Measurements from ENCODE around the gene CDC42BPG. TPM values are rescaled to one million over a fixed set of nuclear protein-coding genes. Genes with fewer than 3 reads are reported as not detected.

The CDC42BPG gene
- polyA plus RNA-seq, 1 experiment = 0.02 TPM

- Histone ChIP-seq H3K36me3 (ENCODE audit: control insufficient read depth, insufficient read depth, low read length) (peaks cover 19% of the 10 kb centered on the region), H3K4me3 (ENCODE audit: low read depth, low read length) (no peak overlapping the region), H3K27me3 (ENCODE audit: control insufficient read depth, insufficient read depth, low read length) (no peaks in the 10 kb centered on the region)
- no peak for TF ChIP-seq CTCF (IDR thresholded peaks at IDR 0.05; ENCODE audit: insufficient read depth, low read depth, low read length)
- ChIA-PET CTCF (interaction anchor here (1.9 to 29.2 kb wide), 4 partner anchors 9 to 33 kb away, joined by 4 to 797 read pairs (median 13); partner anchors contain the start of genes CDC42BPG and EHD1), POLR2A (no interaction called here)
- no peak for DNase-seq (ENCODE audit: low read depth)
These were observed 9.3 kb upstream of the CDC42BPG start for GRCh38 chr11:64853709-64854108.

GRCh38 chr11:64852804-64853509, 8.5 kb upstream of the CDC42BPG start:
- POLR2A ChIA-PET = no interaction called here
- no peak for TF ChIP-seq CTCF (IDR thresholded peaks at IDR 0.05; ENCODE audit: insufficient read depth, low read depth, low read length)

GRCh38 chr11:64851831-64852351, 7.4 kb upstream of the CDC42BPG start:
- no peak for TF ChIP-seq CTCF (IDR thresholded peaks at IDR 0.05; ENCODE audit: insufficient read depth, low read depth, low read length)
- no peak for DNase-seq (ENCODE audit: low read depth)
- ChIA-PET POLR2A (no interaction called here), CTCF (interaction anchor here (1.2 to 29.2 kb wide), 4 partner anchors 12 to 260 kb away, joined by 3 to 797 read pairs (median 4); partner anchors contain the start of genes EHD1 and TM7SF2)
- Histone ChIP-seq H3K36me3 (ENCODE audit: control insufficient read depth, insufficient read depth, low read length) (peaks cover 14% of the 10 kb centered on the region), H3K27me3 (ENCODE audit: control insufficient read depth, insufficient read depth, low read length) (no peaks in the 10 kb centered on the region), H3K4me3 (ENCODE audit: low read depth, low read length) (no peak overlapping the region)

More at GRCh38 chr11:64852804-64853509, 8.5 kb upstream of the CDC42BPG start:
- peaks cover 14% of the 10 kb centered on the region for H3K36me3 ChIP-seq (ENCODE audit: control insufficient read depth, insufficient read depth, low read length)
- H3K4me3 ChIP-seq (ENCODE audit: low read depth, low read length) = no peak overlapping the region
- no peaks in the 10 kb centered on the region for H3K27me3 ChIP-seq (ENCODE audit: control insufficient read depth, insufficient read depth, low read length)
- DNase-seq (ENCODE audit: low read depth) = no peak
- CTCF ChIA-PET = interaction anchor here (0.8 to 29.2 kb wide), 5 partner anchors 9 to 33 kb away, joined by 3 to 797 read pairs (median 5); partner anchors contain the start of genes CDC42BPG and EHD1

GRCh38 chr11:64850979-64851567, 6.6 kb upstream of the CDC42BPG start:
- ChIA-PET POLR2A (no interaction called here), CTCF (interaction anchor here (1.0 to 29.2 kb wide), 7 partner anchors 13 to 323 kb away, joined by 3 to 797 read pairs (median 4); partner anchors contain the start of genes ARL2, EHD1 and TM7SF2)
- no peaks in the 10 kb centered on the region for H3K27me3 ChIP-seq (ENCODE audit: control insufficient read depth, insufficient read depth, low read length)
- no peak for DNase-seq (ENCODE audit: low read depth)
- H3K36me3 ChIP-seq (ENCODE audit: control insufficient read depth, insufficient read depth, low read length) = peaks cover 9% of the 10 kb centered on the region
- TF ChIP-seq CTCF (IDR thresholded peaks at IDR 0.05; ENCODE audit: insufficient read depth, low read depth, low read length) = 0 out of 2 replicates have a peak, but pooled peaks have one; percentile 14
- H3K4me3 ChIP-seq (ENCODE audit: low read depth, low read length) = no peak overlapping the region
